Measurements from ENCODE around the gene ARHGEF37. TPM values are rescaled to one million over a fixed set of nuclear protein-coding genes. Genes with fewer than 3 reads are reported as not detected.

The ARHGEF37 gene
- total RNA-seq, 1 donor from 2014 or later = 1.1 TPM

GRCh38 chr5:149658299-149658698, 77.0 kb downstream of the ARHGEF37 start:
- Mint-ChIP-seq H3K4me3 (no peak overlapping the region), H3K9me3 (peaks cover 8% of the 10 kb centered on the region), H3K36me3 (ENCODE audit: low read depth) (no peaks in the 10 kb centered on the region), H3K27ac (no peak overlapping the region), H3K4me1 (no peaks in the 10 kb centered on the region), H3K27me3 (peaks cover 14% of the 10 kb centered on the region)
- TF ChIP-seq CTCF (IDR thresholded peaks at IDR 0.05) = no peak
- ChIA-PET CTCF (interaction anchor here (1.2 to 1.5 kb wide), 2 partner anchors 9 to 171 kb away, joined by 3 to 4 read pairs; no protein-coding TSS in a partner anchor), POLR2A (no interaction called here)
- intact Hi-C loops (cut with micrococcal nuclease) = no loop called here
- no peak for ATAC-seq (ENCODE audit: low read depth)
- DNase-seq = no peak

- DNase-seq (no peak), ATAC-seq (ENCODE audit: low read depth) (no peak)
- CTCF ChIA-PET = interaction anchor here (5.9 kb wide), 1 partner anchor 164 kb away, joined by 91 read pairs; no protein-coding TSS in a partner anchor
- POLR2A ChIA-PET = no interaction called here
- no peak overlapping the region for H3K4me3 Mint-ChIP-seq
- H3K36me3 Mint-ChIP-seq (ENCODE audit: low read depth) = peaks cover 2% of the 10 kb centered on the region
- H3K27ac Mint-ChIP-seq = no peak overlapping the region
- no peak for TF ChIP-seq CTCF (IDR thresholded peaks at IDR 0.05)
- intact Hi-C loops (cut with micrococcal nuclease) = no loop called here
- H3K27me3 Mint-ChIP-seq = peaks cover under 1% of the 10 kb centered on the region
- peaks cover 5% of the 10 kb centered on the region for H3K9me3 Mint-ChIP-seq
- peaks cover 3% of the 10 kb centered on the region for H3K4me1 Mint-ChIP-seq
Observed at GRCh38 chr5:149664083-149664482, 82.8 kb downstream of the ARHGEF37 start.

GRCh38 chr5:149664666-149665415, 83.5 kb downstream of the ARHGEF37 start:
- ATAC-seq (ENCODE audit: low read depth) (no peak), DNase-seq (no peak)
- H3K27me3 Mint-ChIP-seq = no peaks in the 10 kb centered on the region
- peaks cover 2% of the 10 kb centered on the region for H3K36me3 Mint-ChIP-seq (ENCODE audit: low read depth)
- peaks cover 5% of the 10 kb centered on the region for H3K9me3 Mint-ChIP-seq
- POLR2A ChIA-PET = no interaction called here
- peaks cover 3% of the 10 kb centered on the region for H3K4me1 Mint-ChIP-seq
- no peak overlapping the region for H3K27ac Mint-ChIP-seq
- intact Hi-C loops (cut with micrococcal nuclease) = no loop called here
- H3K4me3 Mint-ChIP-seq = no peak overlapping the region
- CTCF ChIA-PET = interaction anchor here (1.1 to 5.9 kb wide), 2 partner anchors 28 to 164 kb away, joined by 3 to 91 read pairs; no protein-coding TSS in a partner anchor
- no peak for TF ChIP-seq CTCF (IDR thresholded peaks at IDR 0.05)

GRCh38 chr5:149665416-149666175, 84.3 kb downstream of the ARHGEF37 start:
- Mint-ChIP-seq H3K27me3 (no peaks in the 10 kb centered on the region), H3K9me3 (peaks cover 5% of the 10 kb centered on the region), H3K27ac (no peak overlapping the region), H3K4me1 (peaks cover 3% of the 10 kb centered on the region), H3K4me3 (no peak overlapping the region), H3K36me3 (ENCODE audit: low read depth) (peaks cover 2% of the 10 kb centered on the region)
- TF ChIP-seq CTCF (IDR thresholded peaks at IDR 0.05) = no peak
- DNase-seq = no peak
- intact Hi-C loops (cut with micrococcal nuclease) = no loop called here
- POLR2A ChIA-PET = no interaction called here
- no peak for ATAC-seq (ENCODE audit: low read depth)
- CTCF ChIA-PET = interaction anchor here (1.1 to 5.9 kb wide), 2 partner anchors 29 to 163 kb away, joined by 3 to 91 read pairs; no protein-coding TSS in a partner anchor

All from activated B cell treated with CpG ODN at 0.5 μM for 24 hours (primary cell).